Stimulated activated naive CD4-positive, alpha-beta T cell (primary cell): ENCODE measurements around the gene FBXO31.

ENCODE experiments used
- DNase-seq, 6 experiments: peaks; one replicate each; lab custom pipeline; 2025; lab: John Stamatoyannopoulos, UW

FBXO31 gene, protein sequence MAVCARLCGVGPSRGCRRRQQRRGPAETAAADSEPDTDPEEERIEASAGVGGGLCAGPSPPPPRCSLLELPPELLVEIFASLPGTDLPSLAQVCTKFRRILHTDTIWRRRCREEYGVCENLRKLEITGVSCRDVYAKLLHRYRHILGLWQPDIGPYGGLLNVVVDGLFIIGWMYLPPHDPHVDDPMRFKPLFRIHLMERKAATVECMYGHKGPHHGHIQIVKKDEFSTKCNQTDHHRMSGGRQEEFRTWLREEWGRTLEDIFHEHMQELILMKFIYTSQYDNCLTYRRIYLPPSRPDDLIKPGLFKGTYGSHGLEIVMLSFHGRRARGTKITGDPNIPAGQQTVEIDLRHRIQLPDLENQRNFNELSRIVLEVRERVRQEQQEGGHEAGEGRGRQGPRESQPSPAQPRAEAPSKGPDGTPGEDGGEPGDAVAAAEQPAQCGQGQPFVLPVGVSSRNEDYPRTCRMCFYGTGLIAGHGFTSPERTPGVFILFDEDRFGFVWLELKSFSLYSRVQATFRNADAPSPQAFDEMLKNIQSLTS

DNA sequence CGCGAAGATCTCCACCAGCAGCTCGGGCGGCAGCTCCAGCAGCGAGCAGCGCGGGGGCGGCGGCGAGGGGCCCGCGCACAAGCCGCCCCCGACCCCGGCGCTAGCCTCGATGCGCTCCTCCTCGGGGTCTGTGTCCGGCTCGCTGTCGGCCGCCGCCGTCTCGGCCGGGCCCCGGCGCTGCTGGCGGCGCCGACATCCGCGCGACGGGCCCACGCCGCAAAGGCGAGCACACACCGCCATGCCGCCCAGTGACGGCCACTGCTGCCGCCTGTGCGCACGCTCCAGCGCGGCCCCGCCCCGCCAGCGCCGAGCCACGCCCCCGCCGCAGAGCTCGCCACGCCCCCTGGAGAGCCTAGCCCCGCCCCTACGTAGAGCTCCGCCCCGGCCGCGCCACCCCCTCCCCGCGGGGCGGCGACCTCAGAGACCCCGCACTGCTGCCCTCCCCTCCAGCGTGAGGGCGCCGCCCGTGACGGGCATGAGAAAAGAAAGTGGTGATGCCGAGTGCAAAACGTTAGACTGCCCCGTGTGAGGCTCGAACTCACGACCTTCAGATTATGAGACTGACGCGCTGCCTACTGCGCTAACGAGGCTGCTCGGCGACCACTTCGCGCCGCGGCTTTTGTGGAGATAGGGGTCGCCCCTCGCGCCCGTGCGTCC lies at the start of gene FBXO31:
TSS of gene FBXO31 (minus strand) at position 272 of the 657 bp plus-strand sequence. CDS start at position 240, 32 bp downstream.
- peak; percentile 83 to 95 (median 91) for DNase-seq

DNA sequence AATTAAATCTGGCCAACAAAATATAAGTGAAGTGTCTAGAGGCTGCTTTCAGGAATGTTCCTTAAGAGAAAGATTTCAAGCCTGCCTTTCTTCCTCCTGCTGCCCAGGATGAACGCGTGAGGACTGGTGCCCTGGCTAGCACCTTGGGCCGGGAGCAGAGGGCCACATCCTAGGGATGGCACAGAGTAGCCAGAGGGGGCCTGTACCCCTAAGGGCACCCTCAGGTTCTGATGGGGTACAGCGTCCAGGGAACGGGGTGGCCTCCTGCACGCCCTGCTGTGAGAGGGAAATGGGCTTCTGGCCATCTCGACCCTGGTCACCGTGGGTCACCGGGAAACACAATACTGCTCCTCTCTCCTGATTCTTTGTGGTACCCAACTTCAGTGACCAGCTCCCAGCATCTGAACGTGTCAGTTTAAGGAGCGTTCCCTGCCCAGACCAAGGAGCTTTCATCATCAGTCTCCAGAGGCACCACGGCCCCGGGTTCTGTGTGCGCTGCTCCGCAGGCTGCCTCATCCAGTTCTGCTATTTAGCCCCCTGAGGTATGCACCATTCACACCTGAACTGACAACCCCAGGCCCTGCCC lies 48.8 kb upstream of the FBXO31 start:
- no peak for DNase-seq

DNA sequence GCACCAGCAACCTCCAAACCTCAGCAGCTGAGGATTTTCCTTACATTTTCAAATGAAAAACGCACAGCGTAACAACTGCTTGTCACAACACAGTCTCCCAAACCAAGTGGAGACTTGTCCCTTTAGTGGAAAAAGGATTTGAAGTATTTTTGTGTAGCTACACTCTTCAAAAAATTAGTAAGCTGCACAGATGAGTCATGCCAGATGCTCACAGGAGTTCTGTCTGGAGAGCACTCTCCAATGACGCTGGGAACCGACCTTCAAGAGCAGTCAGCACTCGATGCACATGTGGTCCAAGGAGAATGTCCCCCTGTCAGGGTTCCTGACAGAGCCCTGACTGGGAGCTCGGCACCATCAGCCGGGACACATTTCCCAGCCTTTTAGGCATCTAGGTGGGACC lies 48.4 kb upstream of the FBXO31 start:
- DNase-seq: no peak

DNA sequence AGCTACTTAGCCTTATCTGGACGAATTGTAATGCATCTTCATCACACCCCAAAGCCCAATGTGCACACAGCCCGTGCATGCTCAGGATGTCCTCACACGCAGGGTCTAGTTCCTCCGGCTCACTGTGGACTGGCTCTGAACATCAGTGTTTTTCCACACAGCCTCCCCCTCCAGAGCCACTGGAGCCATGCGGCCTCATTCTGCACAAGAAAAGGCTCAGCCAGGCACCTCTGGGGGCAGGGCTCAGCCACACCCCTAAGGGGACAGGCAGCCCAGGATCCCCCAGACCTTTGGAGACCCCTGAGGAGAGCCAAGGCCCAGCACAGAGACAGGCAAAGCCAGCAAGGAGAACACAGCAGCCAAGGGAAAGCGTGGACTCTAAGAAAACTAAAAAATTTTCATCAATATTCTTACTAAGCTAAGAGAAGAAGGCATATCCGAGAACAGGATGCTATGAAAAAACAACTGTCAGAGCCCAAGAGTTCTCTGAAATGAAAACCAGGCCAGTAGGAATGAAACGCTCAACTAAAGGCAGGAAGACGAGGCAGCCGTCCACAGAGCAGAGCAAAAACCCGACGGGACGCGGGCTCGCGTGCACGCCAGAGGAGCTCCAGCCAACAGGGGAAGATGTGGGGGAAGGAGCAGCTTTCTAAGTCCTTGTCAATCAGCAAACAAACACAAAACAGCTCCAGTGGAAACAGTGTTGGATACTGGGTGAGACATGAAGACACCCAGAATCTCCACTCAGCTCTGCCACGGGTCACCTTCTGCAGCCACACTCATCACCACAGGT lies 43.0 kb upstream of the FBXO31 start:
- no peak for DNase-seq

DNA sequence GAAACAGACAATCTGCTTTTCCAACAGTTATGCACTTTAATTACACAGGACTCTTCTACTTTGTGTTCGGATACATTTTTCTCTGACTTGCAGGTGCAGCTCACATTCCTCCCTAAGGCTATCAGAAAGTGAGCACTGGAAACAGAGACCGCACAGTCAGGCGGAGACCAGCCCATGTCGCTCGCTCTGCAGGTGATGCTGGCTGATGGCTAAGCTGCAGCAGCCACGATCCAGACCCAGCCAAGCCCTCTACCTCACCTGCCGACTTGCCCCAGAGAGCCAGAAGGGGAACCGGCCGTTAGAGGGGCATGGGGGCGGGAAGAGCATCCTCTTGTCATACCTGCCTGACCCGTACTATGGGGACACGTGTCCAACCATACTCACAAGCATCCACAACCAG lies 42.4 kb upstream of the FBXO31 start:
- no peak for DNase-seq

DNA sequence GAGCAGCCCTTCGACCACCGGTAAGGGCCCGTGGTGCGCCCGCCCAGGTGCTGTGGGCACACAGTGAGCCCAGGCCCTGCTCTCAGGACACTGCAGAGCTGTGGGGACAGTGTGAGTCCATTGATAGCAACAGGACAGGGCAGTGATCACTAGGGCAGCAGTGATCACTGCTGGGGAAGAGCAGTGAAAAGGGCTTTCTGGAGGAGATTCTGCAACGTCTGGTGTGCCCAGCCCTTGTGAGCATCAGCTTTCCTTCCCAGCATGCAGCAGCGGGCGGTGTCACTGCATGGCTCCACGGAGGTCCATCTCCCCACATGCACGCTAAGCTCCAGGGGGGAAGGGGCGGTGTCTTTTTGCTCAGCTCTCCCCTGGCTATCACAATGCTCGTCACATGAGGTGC lies 40.7 kb upstream of the FBXO31 start:
- no peak for DNase-seq

- DNase-seq: no peak
Observed at GRCh38 chr16:87423429-87423828, 39.9 kb upstream of the FBXO31 start.

DNA sequence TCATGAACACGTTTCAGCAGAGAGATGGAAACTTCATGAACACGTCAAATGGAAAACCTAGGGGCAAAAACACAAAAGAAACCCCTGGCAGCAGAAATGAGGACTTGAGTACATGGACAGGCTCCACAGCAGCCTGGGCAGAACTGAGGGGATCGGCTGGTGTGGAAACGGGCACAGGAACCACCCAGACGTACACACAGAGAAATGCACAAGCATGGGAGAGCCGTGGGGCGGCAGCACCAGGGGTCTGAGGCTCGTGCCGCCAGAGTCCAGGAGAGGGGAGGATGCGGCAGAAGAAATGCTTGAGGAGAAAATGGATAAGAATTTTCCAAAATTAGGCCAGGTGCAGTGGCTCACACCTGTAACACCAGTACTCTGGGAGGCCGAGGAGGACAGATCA lies 38.5 kb upstream of the FBXO31 start:
- DNase-seq: no peak

GRCh38 chr16:87421003-87421912 lies 37.7 kb upstream of the FBXO31 start:
- DNase-seq: no peak

GRCh38 chr16:87420026-87421002 lies 36.7 kb upstream of the FBXO31 start:
- no peak for DNase-seq

GRCh38 chr16:87418644-87419043 lies 35.1 kb upstream of the FBXO31 start:
- DNase-seq: no peak

GRCh38 chr16:87418216-87418615 lies 34.6 kb upstream of the FBXO31 start:
- no peak for DNase-seq

- no peak for DNase-seq
Observed at GRCh38 chr16:87417528-87417910, 33.9 kb upstream of the FBXO31 start.

- DNase-seq: peak in 4 of 6 experiments; percentile 10 to 32 (median 22)
Observed at GRCh38 chr16:87416826-87417527, 33.4 kb upstream of the FBXO31 start.

- no peak for DNase-seq
Observed at GRCh38 chr16:87415441-87415840, 31.9 kb upstream of the FBXO31 start.

DNA sequence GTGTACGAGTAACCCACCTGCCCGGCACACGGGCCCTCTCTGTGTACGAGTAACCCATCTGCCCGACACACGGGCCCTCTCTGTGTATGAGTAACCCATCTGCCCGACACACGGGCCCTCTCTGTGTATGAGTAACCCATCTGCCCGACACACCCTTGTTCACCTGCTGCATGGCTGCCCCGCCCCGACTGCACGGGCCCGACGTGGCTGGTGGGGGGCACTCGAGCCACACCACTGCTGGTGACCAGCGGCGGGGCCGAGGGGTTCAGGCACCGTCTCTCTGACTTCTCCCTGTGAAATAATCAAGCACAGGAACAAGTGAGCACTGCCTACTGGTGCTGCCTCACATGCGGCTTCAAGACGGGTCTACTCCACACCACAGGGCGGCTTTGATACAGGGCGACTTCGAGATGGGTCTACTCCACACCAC lies 30.7 kb upstream of the FBXO31 start:
- no peak for DNase-seq

- DNase-seq: no peak
Observed at GRCh38 chr16:87412996-87413421, 29.4 kb upstream of the FBXO31 start.

GRCh38 chr16:87412371-87412995 lies 28.9 kb upstream of the FBXO31 start:
- no peak for DNase-seq
